HEK293T (cell line): ENCODE measurements around the gene RAB6A.

Source experiments
- CTCF ChIA-PET: fragments of 350-600 bp; formaldehyde crosslinking; extraction: SDS; loops from one replicate; lab custom pipeline; 2021; ENCODE audit warnings: antibody characterized with exemption, inconsistent platforms; lab: Yijun Ruan, JAX
- POLR2A ChIA-PET: fragments of 350-600 bp; formaldehyde crosslinking; extraction: SDS; loops from one replicate; lab custom pipeline; 2020; ENCODE audit warnings: antibody characterized with exemption, inconsistent platforms; lab: Yijun Ruan, JAX
- DNase-seq: peaks from one replicate; pipeline ENCODE4 v3.0.0; 2012; ENCODE audit warnings: mixed read lengths; ENCODE audit errors: extremely low spot score
- ARNT ChIP-seq: fragments of 450-650 bp; IDR thresholded peaks from 2 replicates; pipeline ENCODE4 v1.6.1; 2017; ENCODE audit warnings: mild to moderate bottlenecking
- BHLHE40 ChIP-seq: fragments of 450-650 bp; IDR thresholded peaks from 2 replicates; pipeline ENCODE4 v1.6.1; 2016; ENCODE audit warnings: mild to moderate bottlenecking, moderate library complexity, borderline replicate concordance
- CTBP1 ChIP-seq: fragments of 450-650 bp; IDR thresholded peaks from 2 replicates; pipeline ENCODE4 v1.6.1; 2016; ENCODE audit warnings: borderline replicate concordance
- ELF4 ChIP-seq: fragments of 450-650 bp; IDR thresholded peaks from 2 replicates; pipeline ENCODE4 v1.6.1; 2017; ENCODE audit warnings: antibody characterized with exemption
- FOXA1 ChIP-seq: fragments of 450-650 bp; IDR thresholded peaks from 2 replicates; pipeline ENCODE4 v1.6.1; 2016; ENCODE audit warnings: mild to moderate bottlenecking
- FOXK2 ChIP-seq: fragments of 450-650 bp; IDR thresholded peaks from 2 replicates; pipeline ENCODE4 v1.6.1; 2016; ENCODE audit warnings: mild to moderate bottlenecking
- FOXM1 ChIP-seq: fragments of 450-650 bp; IDR thresholded peaks from 2 replicates; pipeline ENCODE4 v1.6.1; 2017; ENCODE audit warnings: mild to moderate bottlenecking, borderline replicate concordance
- HDGF ChIP-seq: fragments of 450-650 bp; IDR thresholded peaks from 2 replicates; pipeline ENCODE4 v1.6.1; 2017; ENCODE audit warnings: antibody characterized with exemption, borderline replicate concordance
- L3MBTL2 ChIP-seq: fragments of 450-650 bp; conservative IDR thresholded peaks from 2 replicates; pipeline ENCODE4 v1.6.1; 2016; ENCODE audit warnings: mild to moderate bottlenecking
- LEF1 ChIP-seq: fragments of 450-650 bp; IDR thresholded peaks from 2 replicates; pipeline ENCODE4 v1.6.1; 2017; ENCODE audit warnings: mild to moderate bottlenecking, borderline replicate concordance
- NFRKB ChIP-seq: fragments of 450-650 bp; IDR thresholded peaks from 2 replicates; pipeline ENCODE4 v1.6.1; 2016; ENCODE audit warnings: mild to moderate bottlenecking, moderate library complexity
- SP1 ChIP-seq: fragments of 450-650 bp; IDR thresholded peaks from 2 replicates; pipeline ENCODE4 v1.6.1; 2017
- SUZ12 ChIP-seq: fragments of 450-650 bp; IDR thresholded peaks from 2 replicates; pipeline ENCODE4 v1.6.1; 2016; ENCODE audit warnings: mild to moderate bottlenecking
- TARDBP ChIP-seq: fragments of 450-650 bp; IDR thresholded peaks from 2 replicates; pipeline ENCODE4 v1.6.1; 2016
- ZNF384 ChIP-seq: fragments of 450-650 bp; IDR thresholded peaks from 2 replicates; pipeline ENCODE4 v1.6.1; 2016
- TF ChIP-seq, protein P1 (sequence below): fragments of 450-650 bp; IDR thresholded peaks from 2 replicates; pipeline ENCODE4 v1.6.1; 2016

The RAB6A gene

GRCh38 chr11:73759610-73760134 lies 1.2 kb downstream of the RAB6A start:
- no peak for DNase-seq
- ChIA-PET CTCF (interaction anchor here (1.4 kb wide), 1 partner anchor 10 kb away, joined by 3 read pairs; no protein-coding TSS in a partner anchor), POLR2A (interaction anchor here (1.8 to 11.1 kb wide), 2 partner anchors 19 to 28 kb away, joined by 23 to 154 read pairs; partner anchors contain the start of gene MRPL48)
- TF ChIP-seq ELF4 (no peak), L3MBTL2 (no peak), FOXA1 (no peak)

GRCh38 chr11:73758451-73758850 lies 2.4 kb downstream of the RAB6A start:
- TF ChIP-seq HDGF (no peak), ZNF384 (no peak), SUZ12 (no peak), NFRKB (no peak), FOXA1 (no peak), FOXM1 (no peak), L3MBTL2 (no peak), FOXK2 (no peak), ELF4 (no peak), LEF1 (no peak), ARNT (no peak), TARDBP (no peak)
- TF ChIP-seq, protein P1, sequence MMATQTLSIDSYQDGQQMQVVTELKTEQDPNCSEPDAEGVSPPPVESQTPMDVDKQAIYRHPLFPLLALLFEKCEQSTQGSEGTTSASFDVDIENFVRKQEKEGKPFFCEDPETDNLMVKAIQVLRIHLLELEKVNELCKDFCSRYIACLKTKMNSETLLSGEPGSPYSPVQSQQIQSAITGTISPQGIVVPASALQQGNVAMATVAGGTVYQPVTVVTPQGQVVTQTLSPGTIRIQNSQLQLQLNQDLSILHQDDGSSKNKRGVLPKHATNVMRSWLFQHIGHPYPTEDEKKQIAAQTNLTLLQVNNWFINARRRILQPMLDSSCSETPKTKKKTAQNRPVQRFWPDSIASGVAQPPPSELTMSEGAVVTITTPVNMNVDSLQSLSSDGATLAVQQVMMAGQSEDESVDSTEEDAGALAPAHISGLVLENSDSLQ = no peak
- ChIA-PET POLR2A (no interaction called here), CTCF (no interaction called here)
- no peak for DNase-seq

- CTCF ChIA-PET = interaction anchor here (0.5 kb wide), 1 partner anchor 37 kb away, joined by 5 read pairs; no protein-coding TSS in a partner anchor
These were observed 3.3 kb downstream of the RAB6A start for GRCh38 chr11:73757598-73757997.

DNA sequence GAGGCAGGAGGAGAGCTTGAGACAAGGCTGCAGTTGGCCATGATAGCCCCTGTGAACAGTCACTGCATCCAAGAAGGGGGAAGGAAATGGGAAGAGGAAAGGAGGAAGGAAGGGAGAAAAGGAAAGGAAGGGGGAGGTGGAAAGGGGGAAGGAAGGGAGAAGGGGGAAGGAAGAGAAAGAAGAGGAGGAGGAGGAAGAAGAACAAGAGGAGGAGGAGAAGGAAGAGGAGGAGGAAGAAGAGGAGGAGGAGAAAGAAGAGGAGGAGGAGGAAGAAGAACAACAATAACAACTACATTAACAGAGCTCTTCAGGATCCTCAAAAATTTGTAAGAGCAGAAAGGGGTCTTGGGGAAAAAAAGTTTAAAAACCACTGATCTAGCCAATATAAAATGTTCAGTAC lies 5.2 kb downstream of the RAB6A start:
- CTCF ChIA-PET = no interaction called here
- TF ChIP-seq ARNT (no peak), FOXK2 (no peak), SP1 (no peak)
- TF ChIP-seq, protein P1 = no peak
- POLR2A ChIA-PET = no interaction called here
- no peak for DNase-seq

More at GRCh38 chr11:73757598-73757997, 3.3 kb downstream of the RAB6A start:
- POLR2A ChIA-PET = interaction anchor here (0.7 kb wide), 1 partner anchor 25 kb away, joined by 3 read pairs; no protein-coding TSS in a partner anchor
- no peak for DNase-seq
- TF ChIP-seq ARNT = no peak
- TF ChIP-seq HDGF = no peak
- no peak for TF ChIP-seq LEF1
- no peak for TF ChIP-seq BHLHE40
- TF ChIP-seq ELF4 = no peak
- TF ChIP-seq TARDBP = no peak
- TF ChIP-seq NFRKB = no peak
- no peak for TF ChIP-seq FOXM1
- no peak for TF ChIP-seq ZNF384
- no peak for TF ChIP-seq SP1
- TF ChIP-seq L3MBTL2 = no peak
- TF ChIP-seq FOXK2 = no peak
- TF ChIP-seq, protein P1 = no peak
- TF ChIP-seq FOXA1 = no peak
- no peak for TF ChIP-seq SUZ12
- no peak for TF ChIP-seq CTBP1

GRCh38 chr11:73753938-73754337 lies 6.9 kb downstream of the RAB6A start:
- TF ChIP-seq LEF1 = no peak
- no peak for TF ChIP-seq FOXK2
- TF ChIP-seq ELF4 = no peak
- no peak for TF ChIP-seq FOXM1
- TF ChIP-seq ARNT = no peak
- no peak for TF ChIP-seq SP1
- TF ChIP-seq L3MBTL2 = no peak
- TF ChIP-seq HDGF = no peak
- no peak for TF ChIP-seq SUZ12
- no peak for TF ChIP-seq TARDBP
- no peak for TF ChIP-seq NFRKB
- no peak for TF ChIP-seq BHLHE40
- TF ChIP-seq, protein P1 = no peak
- TF ChIP-seq FOXA1 = no peak
- TF ChIP-seq CTBP1 = no peak
- no peak for TF ChIP-seq ZNF384
- DNase-seq = no peak
- CTCF ChIA-PET = interaction anchor here (0.7 kb wide), 1 partner anchor 82 kb away, joined by 3 read pairs; no protein-coding TSS in a partner anchor
- POLR2A ChIA-PET = no interaction called here

- TF ChIP-seq L3MBTL2 (0 out of 2 replicates have a peak, but pooled peaks have one; percentile 42), FOXA1 (no peak), LEF1 (no peak), SUZ12 (no peak), BHLHE40 (no peak)
- DNase-seq = no peak
- ChIA-PET POLR2A (interaction anchor here (1.0 kb wide), 1 partner anchor 35 kb away, joined by 3 read pairs; no protein-coding TSS in a partner anchor), CTCF (interaction anchor here (0.7 kb wide), 1 partner anchor 145 kb away, joined by 3 read pairs; no protein-coding TSS in a partner anchor)
These were observed 8.0 kb downstream of the RAB6A start for GRCh38 chr11:73752903-73753302.
